Left ventricle myocardium inferior (tissue), 1 donor: ENCODE results near the gene CKAP4. TPM values are rescaled to one million over a fixed set of nuclear protein-coding genes. Genes with fewer than 3 reads are reported as not detected.

ENCODE experiments used
- DNase-seq: peaks from one replicate; pipeline ENCODE4 v3.0.0-alpha.2; 2020
- H3K27ac ChIP-seq: fragments of 200-600 bp; replicated peaks from 2 replicates; pipeline ENCODE4 v1.8.0; 2021
- H3K27me3 ChIP-seq: fragments of 200-600 bp; 2 replicates; pipeline ENCODE4 v1.8.0; 2021; ENCODE audit warnings: low read depth
- H3K36me3 ChIP-seq: fragments of 200-600 bp; 2 replicates; pipeline ENCODE4 v1.8.0; 2021
- H3K4me1 ChIP-seq: fragments of 200-600 bp; 2 replicates; pipeline ENCODE4 v1.8.0; 2021
- H3K4me3 ChIP-seq: fragments of 200-600 bp; 2 replicates; pipeline ENCODE4 v1.8.0; 2021; ENCODE audit warnings: mild to moderate bottlenecking, moderate library complexity
- H3K9me3 ChIP-seq: fragments of 200-600 bp; replicated peaks from 2 replicates; pipeline ENCODE4 v1.8.0; 2021
- intact Hi-C: fragments of 100-400 bp; cut with micrococcal nuclease; formaldehyde crosslinking; loops from one replicate; pipeline ENCODE4 v1.11.0; 2022
- total RNA-seq: library from RNA; stranded (reverse); fragmentation: NEBNext Ultra II Directional; extraction: Animal tissue kit (Norgen Biotek cat#: 25700); gene quantifications from one replicate; pipeline ENCODE4 v1.2.1, GENCODE V29; 2021
- TF ChIP-seq, protein P1 (sequence below): fragments of 200-600 bp; IDR thresholded peaks from 2 replicates; pipeline ENCODE4 v1.8.0; 2021; ENCODE audit warnings: antibody characterized with exemption, mild to moderate bottlenecking, borderline replicate concordance
- donor health status: DM: no; HTN: yes; CAD: no; lungs with severe emphysema.

Gene CKAP4
- total RNA-seq, 1 donor from 2014 or later = 51.8 TPM

DNA sequence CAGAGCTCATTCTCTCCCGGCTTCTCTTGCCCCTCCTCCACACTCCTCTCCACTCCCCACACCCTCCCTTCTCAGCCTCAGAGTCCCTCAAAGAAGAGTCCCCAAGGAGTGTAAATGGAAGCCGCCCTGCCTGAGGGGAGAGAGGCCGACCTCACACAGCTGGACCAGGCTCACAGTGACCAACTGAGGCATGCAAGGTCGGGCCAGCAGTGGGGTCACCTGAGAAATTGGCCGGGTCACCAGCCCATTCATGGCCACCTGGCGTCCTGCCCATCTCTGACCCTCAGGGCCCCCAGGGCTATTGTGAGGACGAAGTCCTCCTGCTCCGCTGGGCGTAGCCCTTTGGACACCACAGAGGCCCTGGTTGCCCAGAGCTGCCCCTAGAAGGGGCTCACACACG lies 59.6 kb downstream of the CKAP4 start:
- no peak overlapping the region for H3K27ac ChIP-seq
- no peak for DNase-seq
- TF ChIP-seq, protein P1, sequence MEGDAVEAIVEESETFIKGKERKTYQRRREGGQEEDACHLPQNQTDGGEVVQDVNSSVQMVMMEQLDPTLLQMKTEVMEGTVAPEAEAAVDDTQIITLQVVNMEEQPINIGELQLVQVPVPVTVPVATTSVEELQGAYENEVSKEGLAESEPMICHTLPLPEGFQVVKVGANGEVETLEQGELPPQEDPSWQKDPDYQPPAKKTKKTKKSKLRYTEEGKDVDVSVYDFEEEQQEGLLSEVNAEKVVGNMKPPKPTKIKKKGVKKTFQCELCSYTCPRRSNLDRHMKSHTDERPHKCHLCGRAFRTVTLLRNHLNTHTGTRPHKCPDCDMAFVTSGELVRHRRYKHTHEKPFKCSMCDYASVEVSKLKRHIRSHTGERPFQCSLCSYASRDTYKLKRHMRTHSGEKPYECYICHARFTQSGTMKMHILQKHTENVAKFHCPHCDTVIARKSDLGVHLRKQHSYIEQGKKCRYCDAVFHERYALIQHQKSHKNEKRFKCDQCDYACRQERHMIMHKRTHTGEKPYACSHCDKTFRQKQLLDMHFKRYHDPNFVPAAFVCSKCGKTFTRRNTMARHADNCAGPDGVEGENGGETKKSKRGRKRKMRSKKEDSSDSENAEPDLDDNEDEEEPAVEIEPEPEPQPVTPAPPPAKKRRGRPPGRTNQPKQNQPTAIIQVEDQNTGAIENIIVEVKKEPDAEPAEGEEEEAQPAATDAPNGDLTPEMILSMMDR = no peak

More for the DNA sequence above, 59.6 kb downstream of the CKAP4 start:
- no peaks in the 10 kb centered on the region for H3K27me3 ChIP-seq
- intact Hi-C loops = no loop called here
- peaks cover 8% of the 10 kb centered on the region for H3K4me1 ChIP-seq
- H3K36me3 ChIP-seq = no peaks in the 10 kb centered on the region
- no peaks in the 10 kb centered on the region for H3K9me3 ChIP-seq
- no peak overlapping the region for H3K4me3 ChIP-seq

Other genes starting within 250 kb of the CKAP4 start
- gene NUAK1, start 109.1 kb downstream of the CKAP4 start, total RNA-seq = 42.1 TPM
- 126 TPM for gene TCP11L2, start 54.7 kb upstream of the CKAP4 start, total RNA-seq
- 8.5 TPM for gene POLR3B, start 109.7 kb upstream of the CKAP4 start, total RNA-seq